HG03469 (cell line): ENCODE data around the gene PTPRM.

ENCODE experiments used
- ATAC-seq: cut with Tn5 transposase; IDR thresholded peaks from one replicate; pipeline ENCODE4 v1.9.1; 2021; ENCODE audit warnings: mild to moderate bottlenecking, moderate library complexity, moderate number of reproducible peaks; ENCODE audit not compliant: unreplicated experiment

PTPRM gene

DNA sequence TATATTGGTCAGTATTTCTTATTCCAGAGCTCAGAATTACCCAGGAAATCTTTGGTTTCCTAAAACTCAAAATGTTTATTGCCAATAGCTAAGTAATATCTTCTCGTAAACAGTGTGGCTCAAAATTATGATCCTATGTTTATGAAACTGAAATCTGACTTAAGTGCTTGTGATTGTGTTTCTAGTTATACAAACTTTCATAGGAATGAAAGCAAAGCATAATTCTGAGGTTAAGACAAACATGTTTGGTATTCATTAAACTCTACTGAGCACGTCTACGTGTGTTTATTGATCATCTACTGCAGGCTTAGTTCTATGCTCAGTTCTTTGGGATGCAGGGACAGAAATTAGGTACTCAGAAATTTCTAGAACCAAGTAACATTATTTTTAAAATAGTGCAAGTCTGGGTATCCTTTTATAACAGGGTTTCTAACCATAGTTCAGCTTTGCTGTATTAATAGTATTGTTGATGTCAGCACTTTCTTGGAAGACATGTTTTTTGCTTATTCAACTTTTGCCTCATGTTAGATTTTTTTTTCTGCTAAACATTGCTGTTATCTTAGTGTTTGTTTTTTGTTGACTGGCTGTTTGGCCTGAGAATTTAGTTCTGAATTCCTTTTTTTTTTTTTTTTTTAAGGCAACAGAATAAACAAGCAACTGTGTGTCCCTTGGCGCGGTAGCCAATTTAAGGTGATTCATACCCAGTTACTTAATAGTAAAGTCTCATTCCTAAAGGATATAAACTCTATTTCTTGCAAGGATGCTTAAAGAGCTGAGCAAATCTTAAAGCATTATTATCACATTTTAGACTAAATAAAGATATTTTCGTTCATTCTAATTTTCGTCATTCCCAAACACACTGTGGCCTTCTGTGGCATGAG is 31.3 kb downstream of the PTPRM start:
- no peak for ATAC-seq

DNA sequence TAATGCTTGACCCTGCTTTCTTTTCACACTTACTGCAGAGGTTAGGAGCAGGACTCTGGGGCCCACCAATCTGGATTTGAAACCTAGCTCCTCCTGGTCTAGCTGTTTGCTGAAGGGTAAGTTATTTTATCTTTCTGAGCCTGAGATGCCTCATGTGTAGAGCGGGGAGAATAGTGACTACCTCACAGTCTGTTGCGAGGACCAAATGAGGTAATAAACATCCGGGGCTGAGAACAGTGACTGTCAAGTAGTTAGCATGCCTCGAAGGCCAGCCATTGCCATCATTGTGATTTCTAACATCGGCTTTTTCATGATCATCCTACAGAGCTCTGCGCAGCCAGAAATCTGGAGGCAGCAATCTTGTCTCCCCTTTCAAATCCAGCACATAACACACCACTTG is 32.9 kb downstream of the PTPRM start:
- no peak for ATAC-seq

DNA sequence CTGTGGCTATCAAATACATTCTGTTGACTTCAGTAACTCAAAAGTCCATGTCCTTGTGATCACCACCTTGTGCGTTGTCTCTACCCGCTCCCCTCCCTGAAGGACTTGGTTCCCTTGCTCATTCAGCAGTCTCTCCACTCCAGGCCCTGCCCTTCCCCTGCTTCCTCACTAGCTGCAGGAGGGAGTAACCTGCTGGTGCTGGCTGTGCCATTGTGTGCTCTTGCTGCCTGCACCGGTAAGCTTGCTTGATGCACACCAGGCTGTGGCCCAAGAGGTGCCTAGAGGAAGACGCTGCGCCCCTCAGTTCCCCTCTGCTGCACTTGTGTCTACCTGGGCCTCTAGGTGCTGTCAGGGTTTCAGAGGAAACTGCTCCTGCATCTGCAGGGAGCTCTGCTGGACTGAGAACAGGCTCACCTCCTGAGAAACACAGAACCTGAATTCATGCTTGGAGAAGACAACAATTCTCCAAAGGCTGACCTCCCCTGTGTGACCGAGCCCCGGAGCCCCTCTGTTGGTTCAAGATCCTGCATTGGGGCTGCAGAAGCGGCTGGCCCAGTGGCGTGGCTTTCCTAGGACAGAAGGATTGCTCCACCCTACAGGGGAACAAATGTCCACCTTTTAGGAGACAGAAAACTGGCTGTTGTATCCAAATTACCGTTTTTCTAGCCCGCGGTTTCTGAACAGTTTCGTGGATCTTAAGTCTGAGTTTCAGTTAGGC is 33.6 kb downstream of the PTPRM start:
- ATAC-seq: no peak

DNA sequence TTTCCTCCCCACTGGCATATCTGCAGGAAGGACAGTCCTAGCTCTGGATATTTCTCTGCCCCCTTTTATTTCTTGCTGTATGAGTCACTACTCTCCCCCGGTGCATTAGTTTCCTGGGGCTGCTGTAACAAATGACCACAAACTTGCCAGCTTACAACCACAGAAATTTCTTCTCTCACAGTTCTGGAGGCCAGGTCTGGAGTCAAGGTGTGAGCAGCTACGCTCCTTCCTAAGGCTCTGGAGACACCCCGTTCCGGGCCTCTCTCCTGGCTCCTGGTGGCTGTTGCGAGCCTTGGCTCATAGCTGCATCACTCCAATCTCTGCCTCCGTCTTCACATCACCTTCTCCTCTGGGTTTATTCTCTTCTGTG is 34.1 kb downstream of the PTPRM start:
- ATAC-seq: no peak

DNA sequence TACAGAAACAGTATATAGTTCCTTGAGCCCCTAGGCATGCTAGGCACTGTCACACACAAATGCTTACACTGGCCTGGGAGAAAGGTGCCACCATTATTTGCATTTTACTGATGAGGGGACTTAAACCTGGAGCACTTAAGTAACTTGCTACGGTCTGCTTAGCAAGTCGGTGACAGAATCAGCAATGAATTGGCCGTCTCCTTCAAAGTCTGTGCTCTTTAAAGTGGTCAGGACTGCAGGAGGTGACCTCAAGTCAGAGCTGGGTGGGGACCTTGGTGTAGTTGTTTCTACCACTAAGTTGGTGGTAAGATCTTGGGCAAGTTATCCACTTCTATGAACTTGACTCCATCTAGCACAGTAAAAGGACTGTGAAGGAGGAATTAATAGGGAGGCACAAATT is 34.8 kb downstream of the PTPRM start:
- no peak for ATAC-seq

DNA sequence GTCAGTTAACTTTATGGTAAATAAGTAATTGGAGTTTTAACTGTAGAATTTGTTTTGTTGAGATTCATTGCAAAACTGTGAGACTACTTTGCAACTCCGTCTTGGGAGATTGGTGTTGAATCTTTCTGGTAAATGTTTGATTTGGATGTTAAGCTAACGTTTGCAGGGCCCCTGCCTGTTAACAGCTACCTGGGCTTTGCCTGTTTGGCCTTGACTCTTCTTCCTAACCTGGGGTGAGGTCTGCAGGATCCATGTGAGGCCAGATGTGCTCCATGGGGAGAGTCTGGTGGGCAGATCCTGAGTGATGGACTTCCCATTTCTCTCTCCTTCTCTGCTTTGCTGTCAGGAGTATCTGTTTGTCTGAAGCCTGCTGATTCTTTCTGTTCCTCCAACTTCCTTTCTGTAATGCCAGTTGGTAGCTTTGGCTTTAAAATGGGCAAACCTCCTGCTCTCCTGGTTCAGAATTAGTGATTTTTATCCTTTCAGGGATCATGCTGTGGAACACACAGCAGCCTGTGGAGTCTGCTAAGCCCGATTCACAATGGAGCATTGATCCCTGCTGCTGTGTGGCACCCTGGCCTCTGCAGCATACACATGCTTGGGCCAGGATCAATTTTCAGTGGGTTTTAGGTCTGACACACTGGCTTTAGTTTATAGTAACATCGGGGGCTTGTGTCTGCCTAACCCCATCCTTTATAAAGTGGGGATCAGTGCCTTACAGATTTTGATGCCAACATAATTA is 36.3 kb downstream of the PTPRM start:
- no peak for ATAC-seq

DNA sequence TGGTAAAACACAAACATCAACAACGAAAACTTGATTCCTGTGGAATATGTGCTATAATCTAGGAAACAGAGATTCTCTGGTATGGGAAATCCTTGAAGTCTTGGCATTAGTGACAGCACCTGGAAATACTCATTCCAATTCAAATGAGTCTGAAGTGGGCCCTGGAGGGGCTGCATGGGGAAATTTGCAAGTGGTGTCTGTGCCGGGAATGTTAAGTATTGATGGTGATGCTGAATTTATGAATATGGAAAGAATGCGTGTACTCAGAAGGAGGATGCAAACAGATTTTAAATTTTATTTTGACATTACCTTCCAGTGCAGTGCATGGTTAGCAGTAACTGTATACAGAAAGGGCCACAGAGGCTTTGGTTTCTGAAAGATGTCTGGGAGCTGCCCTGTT is 37.2 kb downstream of the PTPRM start:
- no peak for ATAC-seq

DNA sequence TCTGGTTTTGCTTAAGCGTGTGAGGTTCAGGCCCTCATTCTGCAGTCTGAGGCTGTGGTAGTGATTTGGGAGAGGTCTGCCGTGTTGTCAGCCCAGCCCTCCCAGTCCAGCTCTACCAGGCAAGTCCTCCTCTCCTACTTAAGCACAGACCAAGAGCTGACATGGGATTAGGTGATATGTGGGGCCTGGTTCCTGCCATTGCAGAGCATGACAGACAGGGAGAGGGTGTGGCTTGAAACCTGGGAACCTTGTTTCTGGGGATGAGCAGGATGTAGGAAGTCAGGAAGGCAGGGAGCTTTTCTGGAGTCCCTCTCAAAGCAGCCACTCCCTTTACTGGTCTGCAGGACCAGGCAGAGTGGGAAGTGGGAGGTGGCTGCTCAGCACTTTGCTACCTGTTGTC is 38.6 kb downstream of the PTPRM start:
- no peak for ATAC-seq

DNA sequence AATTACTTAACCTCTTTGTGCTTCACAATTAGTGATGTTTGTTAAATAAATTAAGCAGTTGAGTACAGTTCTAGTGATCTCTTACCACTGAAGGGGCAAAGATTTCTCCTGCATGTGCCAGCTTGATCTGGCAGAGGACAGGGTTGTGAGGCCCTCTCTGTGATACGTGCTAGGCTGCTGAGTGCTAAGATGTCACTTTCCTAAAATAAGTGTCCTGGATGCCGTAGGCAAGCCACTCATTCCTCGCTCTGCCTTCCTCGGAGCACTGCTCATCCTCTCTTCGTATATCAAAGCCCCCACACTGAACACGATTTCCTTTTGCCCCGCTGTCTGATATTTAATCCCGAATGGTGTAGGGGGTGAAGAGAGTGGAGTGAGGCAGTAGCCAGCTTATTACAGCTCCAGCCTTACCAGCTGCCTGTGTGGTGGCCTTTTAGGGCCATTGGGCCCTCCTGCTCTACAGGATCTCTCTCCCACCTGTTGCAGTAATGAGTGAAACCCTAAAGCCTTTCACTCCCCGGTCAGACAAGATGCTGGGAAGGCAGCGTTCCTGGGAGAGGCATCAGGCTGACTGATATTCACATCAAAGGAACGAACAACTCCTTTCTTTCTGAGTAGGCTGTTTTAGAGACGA is 40.5 kb downstream of the PTPRM start:
- no peak for ATAC-seq

DNA sequence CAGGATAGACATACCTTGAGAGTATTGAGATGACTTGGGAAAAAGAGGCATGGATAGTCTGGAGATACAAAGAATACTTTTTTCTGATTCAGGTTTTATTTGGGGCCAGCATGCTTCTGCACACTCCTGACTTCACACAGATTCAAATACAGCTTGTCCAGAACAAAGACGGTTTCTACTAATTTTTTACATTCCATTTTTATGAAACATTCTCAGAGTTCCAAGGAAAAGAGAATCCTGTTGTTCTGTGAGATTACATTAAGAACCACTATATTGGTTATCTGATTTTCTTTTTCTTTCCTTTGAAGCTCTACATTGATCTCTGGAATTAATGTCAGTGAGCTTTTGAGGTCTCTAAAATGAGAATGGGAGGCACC is 41.0 kb downstream of the PTPRM start:
- ATAC-seq: no peak

DNA sequence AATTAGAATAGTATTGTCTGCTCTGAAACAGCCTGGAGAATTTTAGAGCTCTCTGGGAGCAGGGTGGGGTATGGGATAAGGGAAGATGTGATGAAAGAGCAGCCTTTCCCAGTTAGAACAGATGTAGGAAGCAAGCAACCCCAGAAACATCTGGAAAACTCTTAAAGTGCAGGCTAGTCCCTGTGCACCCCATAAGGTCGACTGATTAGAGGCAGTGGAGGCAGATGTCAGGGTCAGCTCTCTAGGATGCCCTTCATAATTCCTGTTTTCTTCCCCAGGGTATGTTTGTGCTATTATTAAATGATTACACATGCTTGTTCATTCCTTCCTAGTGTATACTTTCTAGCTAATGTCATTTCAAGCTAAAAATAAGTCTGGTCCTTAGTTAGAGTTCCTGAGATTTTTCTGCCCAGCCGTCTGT is 41.7 kb downstream of the PTPRM start:
- ATAC-seq: no peak

DNA sequence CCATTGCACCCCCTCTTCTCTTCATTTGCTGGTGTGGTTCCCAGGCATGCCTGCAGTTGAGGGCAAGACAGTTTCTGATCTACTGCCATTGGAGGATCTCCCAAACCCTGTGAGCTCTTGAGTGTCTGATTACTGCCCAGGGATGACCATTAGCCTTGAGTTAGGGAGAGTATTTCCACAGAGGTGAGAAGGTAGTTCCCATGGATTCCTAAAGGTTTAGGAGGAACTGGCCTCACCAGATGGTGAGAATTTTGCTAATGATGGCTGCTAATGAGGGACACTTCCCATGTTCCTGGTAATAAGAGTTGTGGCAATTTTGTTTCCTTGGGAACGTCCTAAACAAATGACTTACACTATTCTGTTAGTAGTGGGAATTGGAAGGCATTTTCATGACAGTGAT is 42.5 kb downstream of the PTPRM start:
- no peak for ATAC-seq

DNA sequence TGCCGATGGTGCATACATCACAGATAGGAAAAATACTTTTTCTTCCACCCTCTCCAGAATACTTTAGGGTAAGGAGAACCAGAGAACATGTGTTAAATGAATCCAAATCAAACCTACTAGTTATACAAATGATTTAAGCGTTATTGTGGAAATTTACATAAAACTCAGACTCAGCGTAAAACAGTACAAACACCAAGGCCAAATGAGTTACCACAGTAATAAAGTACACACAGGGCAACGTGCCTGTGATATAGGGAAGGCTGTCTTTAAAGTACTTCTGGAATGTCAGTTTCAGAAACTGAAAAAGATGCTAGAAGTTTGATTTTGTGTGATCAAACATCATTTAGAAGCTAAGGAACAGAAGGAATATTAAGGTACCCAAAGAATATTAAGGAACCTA is 46.9 kb downstream of the PTPRM start:
- ATAC-seq: no peak

DNA sequence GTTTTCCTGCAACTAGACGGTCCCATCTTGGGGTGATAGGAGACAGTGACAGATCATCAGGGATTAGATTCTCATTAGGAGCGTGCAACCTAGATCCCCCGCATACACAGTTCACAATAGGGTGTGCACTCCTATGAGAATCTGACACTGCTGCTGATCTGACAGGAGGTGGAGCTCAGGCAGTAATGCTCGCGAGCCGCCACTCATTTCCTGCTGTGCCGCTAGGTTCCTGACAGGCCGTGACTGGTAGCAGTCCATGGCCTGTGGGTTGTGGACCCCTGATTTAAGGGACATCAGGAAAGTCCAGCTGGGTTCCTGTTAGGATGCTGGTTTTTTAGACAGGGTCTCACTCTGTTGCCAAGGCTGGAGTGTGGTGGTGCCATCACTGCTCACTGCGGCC is 48.7 kb downstream of the PTPRM start:
- no peak for ATAC-seq

DNA sequence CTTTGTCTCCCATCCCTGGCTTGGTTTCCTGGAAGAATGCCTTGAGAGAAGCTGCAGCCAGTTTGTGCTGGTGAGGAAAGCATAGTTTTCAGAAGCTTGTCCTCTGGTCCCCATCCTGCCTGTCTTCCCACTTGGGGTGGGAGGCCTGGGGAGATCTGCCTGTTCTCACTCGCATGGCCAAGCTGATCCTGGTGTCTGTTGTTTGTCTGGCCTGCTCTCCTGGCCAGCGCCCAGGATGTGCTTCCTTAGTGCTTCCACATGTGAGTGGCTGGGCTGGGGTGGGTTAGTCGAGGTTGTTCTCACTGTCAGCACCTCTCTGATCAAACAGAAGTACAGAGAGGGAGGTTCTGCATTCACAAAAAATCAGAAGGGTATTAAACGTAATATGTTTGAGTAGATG is 49.5 kb downstream of the PTPRM start:
- ATAC-seq: no peak

DNA sequence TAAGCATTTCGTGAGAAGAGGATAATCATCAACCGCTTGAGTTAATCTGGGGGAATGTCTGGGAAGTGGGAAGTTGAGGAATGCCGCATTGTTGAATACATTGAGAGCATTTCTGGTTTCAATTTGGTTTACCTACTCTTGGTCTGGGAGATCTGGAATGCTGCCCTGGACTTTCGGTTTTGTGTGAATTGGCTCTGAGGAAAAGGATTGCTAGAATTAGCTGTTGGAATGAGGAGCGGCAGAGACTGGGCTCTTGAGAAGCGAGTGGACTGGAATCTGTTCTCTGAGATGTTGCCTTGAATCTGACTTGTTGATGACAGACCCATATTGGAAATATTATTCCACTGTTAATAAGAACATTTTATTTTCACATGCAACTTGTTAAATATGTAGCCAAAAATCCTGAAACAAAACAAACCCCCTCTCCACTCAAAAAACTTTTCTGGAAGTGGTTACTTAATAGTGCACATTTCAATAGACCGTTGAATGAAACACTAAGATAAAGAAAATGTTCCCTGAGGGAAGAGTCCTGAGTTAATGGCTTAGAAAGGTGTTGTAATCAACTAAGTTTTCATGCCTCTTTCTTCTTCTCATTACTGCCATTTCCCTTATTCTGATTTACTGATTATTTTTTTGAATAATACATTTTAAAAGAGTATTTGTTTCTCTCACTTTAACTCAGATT is 50.8 kb downstream of the PTPRM start:
- ATAC-seq: no peak

DNA sequence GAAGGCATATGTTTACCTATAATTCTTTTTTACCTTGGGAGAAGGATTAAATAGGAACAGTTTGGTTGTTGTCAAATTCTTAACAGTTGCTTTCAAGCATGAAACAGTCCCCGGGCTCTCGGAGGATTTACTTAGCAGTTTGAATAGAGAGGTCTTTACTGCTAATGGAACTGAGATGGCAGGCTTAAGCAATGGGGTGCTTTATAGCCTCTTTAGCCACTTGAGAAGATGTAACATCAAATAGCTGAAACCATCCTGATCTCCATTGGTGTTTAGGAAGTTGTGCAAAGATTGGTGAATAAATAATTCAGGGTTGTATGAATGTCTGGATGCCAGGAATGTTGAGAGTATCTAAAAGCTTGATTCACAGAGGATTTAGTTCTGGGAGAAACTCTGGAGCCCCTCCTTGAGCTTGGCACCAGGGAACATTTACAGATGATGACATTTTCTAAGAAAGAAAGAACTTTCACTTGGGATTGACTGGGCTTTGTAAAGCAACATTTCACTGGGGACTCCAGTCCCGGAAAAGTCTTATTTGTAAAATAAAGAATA is 51.9 kb downstream of the PTPRM start:
- ATAC-seq: no peak

DNA sequence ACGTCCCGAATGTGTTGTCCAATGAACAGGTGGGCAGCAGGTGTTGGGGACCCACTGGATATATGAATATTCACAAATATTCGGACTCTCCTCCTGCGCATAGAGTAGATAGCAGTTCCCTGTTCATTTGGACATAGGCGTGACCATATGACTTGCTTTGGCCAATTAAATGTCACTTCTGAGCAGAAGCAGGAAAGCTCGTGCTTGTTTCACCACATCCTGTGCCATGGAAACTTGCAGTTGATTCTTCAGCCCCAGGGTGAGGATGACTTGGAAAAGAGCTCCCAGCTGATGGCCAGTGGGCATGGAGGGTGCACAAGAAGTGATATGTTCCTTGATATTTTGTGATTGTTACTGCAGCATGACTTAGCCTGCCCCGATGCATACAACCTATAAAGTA is 52.6 kb downstream of the PTPRM start:
- no peak for ATAC-seq

DNA sequence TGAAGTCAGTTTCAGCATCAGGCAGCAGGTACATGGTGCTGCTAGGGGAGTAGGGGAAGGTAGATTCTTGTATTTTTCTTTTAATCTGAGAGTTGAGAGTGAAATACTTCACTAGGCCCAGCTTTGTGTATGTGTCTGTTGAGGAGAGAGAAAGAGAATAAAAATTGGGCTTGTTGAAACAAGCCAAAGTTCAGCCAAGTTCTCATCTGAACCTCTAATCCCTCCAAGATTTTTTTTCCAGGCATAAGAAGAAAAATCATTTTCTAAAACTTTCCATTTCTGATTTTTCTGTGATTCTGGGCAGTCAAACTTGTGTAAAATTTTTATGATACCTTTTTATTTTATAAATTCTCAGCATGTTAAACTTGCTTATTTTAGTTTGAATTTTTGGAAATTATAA is 55.6 kb downstream of the PTPRM start:
- no peak for ATAC-seq

DNA sequence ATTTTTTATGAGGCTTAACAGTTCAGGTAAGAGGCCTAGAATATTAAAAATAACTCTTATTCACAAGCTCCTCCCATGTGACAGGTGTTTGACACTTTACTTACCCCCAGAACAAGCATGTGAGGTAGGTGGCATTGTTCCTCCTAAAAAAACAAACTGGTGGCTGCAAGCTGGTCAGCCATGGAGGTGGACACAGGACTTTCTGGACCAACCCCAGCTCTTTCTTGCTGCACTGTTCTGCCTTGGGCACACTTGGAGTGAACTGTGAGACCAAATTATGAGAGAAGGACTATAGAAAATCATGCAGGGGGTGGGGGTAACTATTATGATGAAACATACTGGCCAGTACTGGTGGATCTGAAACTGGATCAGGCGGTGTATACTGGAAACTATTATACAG is 56.6 kb downstream of the PTPRM start:
- ATAC-seq: no peak
